Lung (tissue), 12 donors: ENCODE results near the gene PWWP2B. TPM values are rescaled to one million over a fixed set of nuclear protein-coding genes. Genes with fewer than 3 reads are reported as not detected.
"Not testable (repeated sequence)": the region's sequence is repeated elsewhere in the genome, so short reads cannot be mapped to it uniquely, and the experiment has no call there.

Experiments used
- ATAC-seq: fragments of 200-7000 bp; cut with Tn5 transposase; one replicate; pipeline ENCODE4 v1.9.1; 2020; ENCODE audit warnings: moderate number of reproducible peaks; ENCODE audit not compliant: insufficient read depth, low FRiP score
- DNase-seq, 3 donors: peaks; one replicate each; pipeline ENCODE4 v3.0.0-alpha.2; 2013 to 2017
- H3K27ac ChIP-seq, 2 donors: one replicate each; pipeline ENCODE4 v1.5.1; 2013; ENCODE audit warnings: mild to moderate bottlenecking in 2 of 2, moderate library complexity in 2 of 2, control low read depth in 1 of 2, inconsistent platforms in 1 of 2, low read depth in 1 of 2, low read length in 1 of 2
- H3K27me3 ChIP-seq, 3 donors: one replicate each; pipeline ENCODE4 v1.5.1; 2013; ENCODE audit warnings: low read length in 2 of 3; ENCODE audit not compliant: control insufficient read depth in 3 of 3, insufficient read depth in 3 of 3
- H3K36me3 ChIP-seq, 4 donors: one replicate each; pipeline ENCODE4 v1.5.1; 2013; ENCODE audit warnings: low read length in 4 of 4, mild to moderate bottlenecking in 1 of 4, moderate library complexity in 1 of 4; ENCODE audit not compliant: control insufficient read depth in 4 of 4, insufficient read depth in 4 of 4
- H3K4me1 ChIP-seq, 5 donors: one replicate each; pipeline ENCODE4 v1.5.1; 2013; ENCODE audit warnings: low read length in 5 of 5, mild to moderate bottlenecking in 2 of 5, moderate library complexity in 1 of 5; ENCODE audit not compliant: control insufficient read depth in 5 of 5, insufficient read depth in 5 of 5
- H3K4me3 ChIP-seq: one replicate; pipeline ENCODE4 v1.5.1; 2013; ENCODE audit warnings: mild to moderate bottlenecking, control low read depth, moderate library complexity
- H3K9ac ChIP-seq, 2 donors: one replicate each; pipeline ENCODE4 v1.5.1; 2013; ENCODE audit warnings: low read length in 2 of 2, control low read depth in 1 of 2; ENCODE audit not compliant: insufficient read depth in 1 of 2
- H3K9me3 ChIP-seq, 4 donors: one replicate each; pipeline ENCODE4 v1.5.1; 2013; ENCODE audit warnings: low read length in 3 of 4, mild to moderate bottlenecking in 1 of 4, moderate library complexity in 1 of 4; ENCODE audit not compliant: control insufficient read depth in 4 of 4, insufficient read depth in 3 of 4
- WGBS, 2 donors: extraction: QIAGEN DNeasy Blood & Tissue Kit; methylation state at CpG; one replicate each; pipeline ENCODE4 v1.1.7; 2013; 5-methylcytosine and 5-hydroxymethylcytosine counted together
- polyA plus RNA-seq, 2 donors: library from polyadenylated mRNA; stranded (reverse); fragments of 200-250 nt; gene quantifications; one replicate each; pipeline ENCODE4 v1.2.1, GENCODE V29; 2013
- total RNA-seq, 2 donors: library from RNA; depleted of rRNA in 1 of 2; stranded (reverse); fragments of >200 nt in 1 of 2; gene quantifications; one replicate each; pipeline ENCODE4 v1.2.1, GENCODE V29; 2014 to 2021
- TF ChIP-seq, protein P1 (sequence below): IDR thresholded peaks from 2 replicates; pipeline ENCODE4 v1.5.1; 2012; ENCODE audit warnings: mild to moderate bottlenecking; ENCODE audit errors: control extremely low read depth, extremely low read depth
- donor health status: control.
- donor health status: control.
- donor health status: Bipolar disorder and iron deficiency.
- donor health status: healthy.
- donor health status: DM: yes; HTN: yes; CAD: no.

The PWWP2B gene
- total and polyA plus RNA-seq, 4 donors, result 20.1 to 33.4 (median 21.1) TPM

DNA sequence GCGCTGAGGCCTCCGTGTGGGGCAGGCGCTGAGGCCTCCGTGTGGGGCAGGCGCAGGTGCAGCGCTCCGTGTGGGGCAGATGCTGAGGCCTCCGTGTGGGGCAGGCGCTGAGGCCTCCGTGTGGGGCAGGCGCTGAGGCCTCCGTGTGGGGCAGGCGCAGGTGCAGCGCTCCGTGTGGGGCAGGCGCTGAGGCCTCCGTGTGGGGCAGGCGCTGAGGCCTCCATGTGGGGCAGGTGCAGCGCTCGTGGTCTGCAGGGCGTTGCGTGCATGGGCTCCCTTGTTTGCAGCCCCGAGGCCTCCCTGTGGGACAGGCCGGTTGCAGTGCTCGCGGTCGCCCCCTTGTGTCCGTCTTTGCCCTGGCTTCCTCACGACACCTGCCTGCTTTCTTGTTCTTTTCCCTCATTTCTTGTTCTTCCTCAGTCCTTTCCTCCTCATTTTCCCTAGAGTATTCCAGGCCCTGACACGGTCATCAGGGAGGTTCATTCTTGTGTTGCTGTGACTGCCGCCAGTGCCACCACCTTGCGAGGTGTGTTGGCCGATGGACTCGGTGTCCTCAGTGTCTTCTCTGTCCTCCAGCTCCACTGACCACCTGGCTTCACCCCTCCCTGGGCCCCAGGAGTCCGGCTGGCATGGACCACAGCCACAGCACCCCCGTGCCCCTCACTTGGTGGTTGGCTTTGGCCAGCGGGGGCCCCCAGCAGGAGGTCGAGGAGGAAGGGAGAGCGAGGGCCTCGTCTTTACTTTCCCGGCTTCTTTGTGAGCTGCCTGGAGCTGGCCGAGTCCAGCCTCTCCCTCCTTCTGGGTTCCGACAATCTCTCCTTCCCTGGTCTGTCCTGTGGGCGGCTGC is 44.3 kb upstream of the PWWP2B start:
- H3K27ac ChIP-seq, result not testable (repeated sequence)
- WGBS, 2 donors, result 50 to 66% methylated on average over 22 to 40 of the region's 44 CpGs

DNA sequence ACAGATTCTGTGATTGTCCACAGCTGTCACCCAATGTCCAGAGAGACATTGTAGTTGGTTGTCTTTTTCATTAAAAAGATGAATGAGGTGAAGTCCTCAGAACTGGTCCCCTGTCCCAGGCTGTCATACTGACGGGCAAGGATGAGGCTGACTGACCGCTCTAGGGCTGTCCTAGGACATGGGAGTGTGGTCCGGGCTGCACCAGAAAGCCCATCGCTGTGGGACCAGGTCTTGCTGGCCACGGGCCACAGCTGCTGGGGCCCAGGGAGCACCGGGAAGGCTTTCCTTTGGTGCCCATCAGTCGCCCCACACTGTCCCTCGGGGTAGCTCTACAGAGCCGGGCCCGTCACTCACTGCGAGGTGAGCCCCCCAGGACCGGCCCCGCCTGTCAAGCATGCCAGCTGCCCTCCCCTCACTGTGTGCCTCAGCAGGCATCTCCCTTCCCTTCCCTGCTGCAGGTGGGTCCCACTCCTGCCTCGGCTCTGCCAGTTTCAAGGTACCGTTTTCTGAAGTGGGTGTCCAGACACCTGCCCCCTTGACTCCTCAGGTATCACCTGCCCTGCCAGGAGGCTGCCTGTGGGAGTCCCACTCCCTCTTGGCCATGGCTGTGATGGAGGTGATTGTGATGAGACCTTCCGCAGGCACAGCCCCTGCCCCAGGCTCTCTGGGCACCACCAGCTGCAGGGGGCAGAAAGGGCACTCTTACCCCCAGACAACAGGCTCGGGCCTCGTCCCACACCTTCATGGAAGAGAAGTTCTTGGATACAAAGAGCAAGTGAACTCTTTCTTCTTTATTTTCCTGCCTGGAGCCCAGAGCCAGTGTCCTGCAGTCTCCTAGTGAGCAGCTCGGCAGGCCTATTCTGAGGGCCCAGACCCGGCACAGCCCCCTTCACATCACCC is 43.3 kb upstream of the PWWP2B start:
- no peak overlapping the region for H3K27ac ChIP-seq
- H3K9ac ChIP-seq, result no peak overlapping the region
- no peaks in the 10 kb centered on the region for H3K9me3 ChIP-seq
- TF ChIP-seq, protein P1, sequence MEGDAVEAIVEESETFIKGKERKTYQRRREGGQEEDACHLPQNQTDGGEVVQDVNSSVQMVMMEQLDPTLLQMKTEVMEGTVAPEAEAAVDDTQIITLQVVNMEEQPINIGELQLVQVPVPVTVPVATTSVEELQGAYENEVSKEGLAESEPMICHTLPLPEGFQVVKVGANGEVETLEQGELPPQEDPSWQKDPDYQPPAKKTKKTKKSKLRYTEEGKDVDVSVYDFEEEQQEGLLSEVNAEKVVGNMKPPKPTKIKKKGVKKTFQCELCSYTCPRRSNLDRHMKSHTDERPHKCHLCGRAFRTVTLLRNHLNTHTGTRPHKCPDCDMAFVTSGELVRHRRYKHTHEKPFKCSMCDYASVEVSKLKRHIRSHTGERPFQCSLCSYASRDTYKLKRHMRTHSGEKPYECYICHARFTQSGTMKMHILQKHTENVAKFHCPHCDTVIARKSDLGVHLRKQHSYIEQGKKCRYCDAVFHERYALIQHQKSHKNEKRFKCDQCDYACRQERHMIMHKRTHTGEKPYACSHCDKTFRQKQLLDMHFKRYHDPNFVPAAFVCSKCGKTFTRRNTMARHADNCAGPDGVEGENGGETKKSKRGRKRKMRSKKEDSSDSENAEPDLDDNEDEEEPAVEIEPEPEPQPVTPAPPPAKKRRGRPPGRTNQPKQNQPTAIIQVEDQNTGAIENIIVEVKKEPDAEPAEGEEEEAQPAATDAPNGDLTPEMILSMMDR, result no peak
- WGBS, 2 donors, result 90 to 92% methylated on average over 16 to 20 of the region's 20 CpGs
- no peak for ATAC-seq
- no peak for DNase-seq
- H3K27me3 ChIP-seq, result no peaks in the 10 kb centered on the region
- H3K4me1 ChIP-seq, result no peaks in the 10 kb centered on the region
- H3K4me3 ChIP-seq, result no peak overlapping the region
- H3K36me3 ChIP-seq, result peaks cover 0 to 14% (median 11%) of the 10 kb centered on the region in 4 donors

More for the DNA sequence above, 44.3 kb upstream of the PWWP2B start:
- ATAC-seq (peak; percentile 71), DNase-seq (peak; percentile 41 to 80 (median 72))
- H3K9ac ChIP-seq, H3K4me1 ChIP-seq, H3K4me3 ChIP-seq, H3K9me3 ChIP-seq, H3K27me3 ChIP-seq: not testable (repeated sequence)
- H3K36me3 ChIP-seq, result peaks cover 0 to 14% (median 11%) of the 10 kb centered on the region in 4 donors
- TF ChIP-seq, protein P1, result peak; percentile 72

DNA sequence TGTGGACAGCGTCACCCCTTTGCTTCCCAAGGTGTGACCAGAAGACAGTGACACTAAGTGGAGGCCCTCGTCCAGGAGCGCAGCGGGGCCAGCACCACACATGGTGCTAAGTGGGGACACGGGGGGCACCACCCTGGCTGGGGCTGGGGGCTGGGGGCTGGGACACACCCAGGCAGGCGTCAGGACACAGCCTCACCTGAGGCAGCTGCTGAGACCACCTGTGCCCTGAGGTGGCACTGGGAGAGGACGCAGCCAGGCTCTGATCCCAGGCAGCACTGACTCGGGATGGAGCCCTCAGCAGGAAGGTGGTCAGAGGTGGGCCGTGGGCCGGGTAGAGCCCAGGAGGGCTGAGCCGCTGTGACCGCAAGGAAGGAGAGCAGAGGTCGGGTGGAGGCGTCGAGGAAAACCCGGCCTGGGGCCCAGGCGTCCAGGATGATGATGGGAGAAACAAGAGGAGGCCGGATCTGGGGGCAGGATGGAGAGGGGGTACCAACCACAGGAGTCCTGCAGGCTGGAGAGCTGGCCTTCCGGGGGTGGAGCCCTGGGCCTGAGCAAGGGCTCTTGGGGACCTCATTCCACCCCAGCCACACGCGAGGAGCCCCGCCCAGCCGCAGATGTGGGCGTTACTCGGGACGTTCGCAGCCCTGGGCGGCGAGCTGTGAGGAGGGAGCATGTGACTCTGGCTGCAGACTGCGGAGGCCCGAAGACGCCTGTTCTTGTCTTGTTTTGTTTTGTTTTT is 42.5 kb upstream of the PWWP2B start:
- peaks cover 0 to 11% (median 6%) of the 10 kb centered on the region in 4 donors for H3K36me3 ChIP-seq
- no peak overlapping the region for H3K27ac ChIP-seq
- TF ChIP-seq, protein P1, result no peak
- H3K4me1 ChIP-seq, result peaks cover 0 to 2% (median 0%) of the 10 kb centered on the region in 5 donors
- 92 to 93% methylated on average over 32 of the region's 32 CpGs for WGBS, 2 donors
- DNase-seq, result no peak
- H3K9me3 ChIP-seq, result no peaks in the 10 kb centered on the region
- no peak for ATAC-seq
- no peak overlapping the region for H3K4me3 ChIP-seq
- H3K9ac ChIP-seq, result no peak overlapping the region
- H3K27me3 ChIP-seq, result no peaks in the 10 kb centered on the region
